GM21390 (cell line): ENCODE data around the gene CLDN14.

Experiments used
- ATAC-seq: cut with Tn5 transposase; IDR thresholded peaks from one replicate; pipeline ENCODE4 v1.9.1; 2021; ENCODE audit not compliant: unreplicated experiment

Gene CLDN14

DNA sequence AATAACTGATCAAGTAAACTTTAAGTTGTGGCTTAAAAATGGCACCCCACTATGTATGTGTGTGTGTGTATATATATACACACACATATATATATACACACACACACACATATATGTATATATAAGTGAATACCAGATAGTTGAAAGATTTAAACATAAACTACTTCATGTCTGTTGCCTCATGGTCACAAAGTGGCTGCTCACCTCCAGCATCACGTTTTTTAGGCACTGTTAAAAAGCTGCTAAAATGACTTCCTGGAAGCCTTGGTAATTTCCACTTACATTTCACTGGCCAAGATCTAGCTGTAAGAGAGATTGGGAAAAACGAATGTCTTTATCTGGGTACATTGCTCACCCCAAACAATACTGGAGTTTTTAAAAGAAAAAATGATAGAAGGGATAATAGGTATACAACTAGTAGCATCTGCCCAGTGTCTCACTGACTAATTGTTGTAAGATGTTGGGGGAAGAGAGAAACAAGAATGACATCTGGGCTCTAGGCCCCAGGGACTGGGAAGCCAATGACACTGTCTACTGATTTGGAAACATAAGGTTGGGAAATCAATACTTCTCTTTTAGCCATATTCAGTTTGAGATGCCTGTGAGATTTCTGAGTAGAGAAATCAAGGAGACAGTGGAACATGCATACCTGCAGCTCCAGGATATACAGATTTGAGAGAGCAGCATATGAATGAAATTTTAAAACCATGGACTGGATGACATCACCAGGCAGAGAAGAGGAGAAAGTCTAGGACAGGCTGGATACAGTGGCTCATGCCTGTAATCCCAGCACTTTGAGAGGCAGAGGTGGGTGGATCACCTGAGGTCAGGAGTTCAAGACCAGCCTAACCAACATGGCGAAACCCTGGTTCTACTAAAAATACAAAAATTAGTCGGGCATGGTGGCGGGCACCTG lies 42.8 kb downstream of the CLDN14 start:
- no peak for ATAC-seq

DNA sequence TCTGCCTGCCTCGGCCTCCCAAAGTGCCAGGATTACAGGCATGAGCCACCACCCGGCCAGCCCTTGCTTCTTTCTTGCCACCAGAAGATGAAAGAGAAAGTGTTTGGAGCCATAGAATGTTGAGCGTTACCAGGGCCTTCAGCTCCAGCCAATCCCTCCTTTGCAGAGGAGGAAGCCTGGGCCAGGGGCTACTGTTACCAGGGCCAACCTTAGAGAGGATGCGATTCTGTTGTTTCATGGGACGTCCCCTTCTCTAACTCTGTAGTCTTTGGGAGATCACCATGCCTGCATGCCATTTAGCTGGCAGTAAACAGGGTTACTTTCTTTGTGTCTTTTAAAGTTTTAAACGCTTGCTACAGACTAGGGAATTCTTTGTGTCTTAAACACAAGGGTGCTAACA lies 45.8 kb downstream of the CLDN14 start:
- ATAC-seq = no peak

DNA sequence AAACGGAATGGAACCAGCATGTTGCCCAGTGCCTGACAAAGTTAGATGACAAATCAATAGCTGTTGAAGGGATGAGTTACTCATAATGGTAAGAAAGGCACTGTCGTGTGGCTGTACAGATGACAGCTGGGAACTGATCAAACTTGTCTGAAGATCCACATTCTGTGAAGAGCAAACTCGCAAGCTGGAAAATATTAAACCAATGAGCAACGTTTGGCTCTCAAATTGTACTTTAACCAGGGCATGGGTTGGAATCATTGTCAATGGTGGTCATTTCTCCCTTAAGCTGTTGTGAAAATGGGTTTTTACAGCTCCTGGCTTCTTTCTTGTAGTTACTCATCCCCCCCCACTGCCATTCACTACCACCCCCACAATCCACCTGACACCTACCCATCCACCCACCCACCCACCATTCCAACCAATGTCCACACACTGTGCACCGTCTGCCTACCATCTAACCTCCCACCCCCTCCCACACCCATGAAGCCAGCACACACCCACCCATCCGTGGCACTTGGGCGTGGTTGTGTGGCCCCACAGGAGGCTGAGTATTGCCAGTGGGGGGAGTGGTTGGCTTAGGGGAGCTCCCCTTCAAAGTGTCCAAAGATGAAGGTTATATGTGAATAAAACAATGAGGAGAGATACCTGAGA lies 46.7 kb downstream of the CLDN14 start:
- ATAC-seq = no peak

DNA sequence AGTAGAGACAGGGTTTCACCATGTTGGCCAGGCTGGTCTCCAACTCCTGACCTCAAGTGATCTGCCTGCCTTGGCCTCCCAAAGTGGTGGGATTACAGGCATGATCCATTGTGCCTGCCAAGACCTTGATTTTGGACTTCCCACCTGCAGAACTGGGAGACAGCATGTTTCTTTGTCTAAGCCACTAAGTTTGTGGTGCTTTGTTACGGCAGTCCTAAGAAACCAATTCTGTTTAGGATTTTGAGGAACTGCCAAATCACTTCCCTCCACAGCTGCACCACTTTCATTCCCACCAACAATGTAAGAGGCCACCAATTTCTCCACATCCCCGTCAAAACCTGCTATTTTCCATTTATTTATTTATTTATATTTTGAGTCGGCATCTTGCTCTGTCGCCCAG lies 48.7 kb downstream of the CLDN14 start:
- ATAC-seq = no peak

DNA sequence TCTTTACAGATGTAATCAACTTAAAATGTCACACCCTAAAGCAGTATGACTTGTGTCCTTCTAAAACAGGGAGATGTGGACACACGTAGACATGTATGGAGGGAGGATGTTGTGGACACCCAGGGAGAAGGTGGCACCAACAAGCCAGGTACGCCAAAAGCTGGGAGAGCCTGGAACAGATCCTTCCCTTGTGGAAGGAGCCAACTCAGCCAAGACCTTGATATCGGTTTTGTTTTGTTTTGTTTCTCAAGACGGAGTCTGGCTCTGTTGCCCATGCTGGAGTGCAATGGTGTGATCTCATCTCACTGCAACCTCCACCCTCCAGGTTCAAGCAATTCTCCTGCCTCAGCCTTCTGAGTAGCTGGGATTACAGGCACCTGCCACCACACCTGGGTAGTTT lies 49.1 kb downstream of the CLDN14 start:
- ATAC-seq = no peak

- peak; percentile 85 for ATAC-seq
Measured at GRCh38 chr21:36429947-36430546, 49.9 kb downstream of the CLDN14 start.

- no peak for ATAC-seq
Measured at GRCh38 chr21:36428761-36429432, 51.0 kb downstream of the CLDN14 start.

DNA sequence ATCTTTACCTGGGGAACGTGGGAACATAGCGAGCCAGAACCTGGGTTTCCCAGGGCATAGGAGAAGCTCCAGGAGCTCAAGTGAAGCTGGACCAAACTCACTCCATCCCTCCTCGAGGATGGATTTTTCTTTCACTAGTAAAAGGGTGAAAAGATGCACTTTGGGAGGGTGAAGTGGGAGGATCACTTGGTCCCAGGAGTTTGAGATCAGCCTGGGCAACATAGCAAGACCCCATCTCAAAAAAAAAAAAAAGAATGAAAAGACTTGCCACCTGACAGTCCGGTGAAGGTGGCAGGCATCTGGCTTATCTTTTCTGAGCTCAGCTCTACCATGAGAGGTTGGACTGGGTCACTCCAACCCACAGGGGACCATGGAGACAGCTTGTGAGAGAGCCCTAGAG lies 52.4 kb downstream of the CLDN14 start:
- no peak for ATAC-seq

DNA sequence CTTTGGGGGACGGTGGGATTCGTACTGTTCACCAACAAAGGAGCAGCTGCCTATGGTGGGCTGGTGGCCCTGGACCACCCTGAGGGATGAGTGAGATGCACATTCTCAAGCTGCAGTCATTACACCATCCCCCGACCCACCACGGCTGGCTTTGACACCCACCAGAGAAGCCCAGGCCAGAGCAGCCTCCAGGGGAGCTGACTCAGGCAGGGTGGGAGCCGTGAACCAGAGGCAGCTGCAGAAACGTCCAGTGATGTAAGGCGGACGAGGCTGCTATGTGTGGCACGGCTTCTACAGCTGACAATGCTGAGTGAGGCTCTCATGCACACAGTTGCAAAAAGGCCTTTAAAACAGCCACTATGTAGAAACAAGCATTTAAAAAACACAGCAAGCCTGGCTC lies 54.6 kb downstream of the CLDN14 start:
- no peak for ATAC-seq

- ATAC-seq = no peak
Measured at GRCh38 chr21:36424592-36424991, 55.3 kb downstream of the CLDN14 start.

GRCh38 chr21:36423771-36424433 lies 56.0 kb downstream of the CLDN14 start:
- ATAC-seq = no peak

- no peak for ATAC-seq
Measured at GRCh38 chr21:36422279-36423098, 57.4 kb downstream of the CLDN14 start.

- no peak for ATAC-seq
Measured at GRCh38 chr21:36420571-36421339, 59.2 kb downstream of the CLDN14 start.

DNA sequence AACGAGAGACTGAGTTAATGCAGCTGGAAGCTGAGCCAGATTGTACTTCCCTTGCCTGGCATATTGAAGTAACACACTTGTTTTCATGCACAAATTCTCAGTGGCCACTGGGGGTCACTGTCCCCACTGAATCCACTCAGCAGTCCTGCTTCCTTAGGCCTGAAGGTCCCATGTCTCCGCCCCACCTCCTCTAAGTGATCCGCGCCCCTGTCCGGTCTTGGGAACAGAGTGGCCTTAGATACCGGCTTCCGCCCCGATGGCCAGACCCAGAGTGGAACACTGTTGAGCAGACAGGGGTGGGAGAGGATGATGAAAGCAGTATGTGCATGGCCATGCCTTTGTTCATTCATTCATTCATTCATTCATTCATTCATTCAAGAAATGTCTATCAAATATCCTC lies 59.9 kb downstream of the CLDN14 start:
- ATAC-seq = no peak

DNA sequence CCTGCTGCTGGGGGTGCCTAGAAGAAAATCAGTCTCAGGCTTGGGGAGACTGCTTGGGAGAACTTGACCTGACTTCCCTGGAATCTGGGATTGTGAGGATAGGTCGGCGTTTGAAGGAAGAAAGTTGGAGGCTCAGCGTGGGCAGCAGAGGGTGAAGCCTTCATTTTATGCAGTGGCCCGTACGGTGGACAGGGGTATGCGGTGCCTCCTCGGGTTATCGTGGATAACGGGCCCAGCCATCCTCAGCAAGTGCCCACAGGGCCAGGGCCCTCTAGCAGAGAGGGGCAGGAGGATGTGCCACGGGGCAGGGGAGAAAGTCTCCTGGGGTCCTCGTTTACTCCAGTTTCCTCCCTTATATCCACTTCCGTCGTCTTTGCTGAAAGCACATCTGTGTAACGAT lies 60.7 kb downstream of the CLDN14 start:
- no peak for ATAC-seq

GRCh38 chr21:36415375-36415774 lies 64.5 kb downstream of the CLDN14 start:
- no peak for ATAC-seq

- no peak for ATAC-seq
Measured at GRCh38 chr21:36412916-36413315, 67.0 kb downstream of the CLDN14 start.

- no peak for ATAC-seq
Measured at GRCh38 chr21:36411301-36411700, 68.6 kb downstream of the CLDN14 start.
